Right cardiac atrium (tissue), 5 donors: Measurements from ENCODE around the gene COG1. TPM values are rescaled to one million over a fixed set of nuclear protein-coding genes. Genes with fewer than 3 reads are reported as not detected.

ENCODE experiments used
- ATAC-seq, 2 donors: fragments of 200-7000 bp; cut with Tn5 transposase; one replicate each; pipeline versions ENCODE4 v1.8.0 to v1.9.1; 2020; ENCODE audit warnings: moderate library complexity in 2 of 2, mild to moderate bottlenecking in 1 of 2
- DNase-seq, 3 donors: peaks; one replicate each; pipeline ENCODE4 v3.0.0-alpha.2; 2020
- H3K27ac ChIP-seq: one replicate; pipeline ENCODE4 v1.5.1; 2013; ENCODE audit warnings: mild to moderate bottlenecking, low read length, control low read depth, moderate library complexity
- H3K27me3 ChIP-seq: one replicate; pipeline ENCODE4 v1.6.1; 2013; ENCODE audit not compliant: control insufficient read depth, insufficient read depth
- H3K4me1 ChIP-seq: one replicate; pipeline ENCODE4 v1.6.1; 2013; ENCODE audit warnings: low read length; ENCODE audit not compliant: control insufficient read depth, insufficient read depth
- H3K4me3 ChIP-seq: one replicate; pipeline ENCODE4 v1.5.1; 2013; ENCODE audit warnings: low read length, control low read depth
- H3K9me3 ChIP-seq: one replicate; pipeline ENCODE4 v1.6.1; 2013; ENCODE audit warnings: low read length; ENCODE audit not compliant: control insufficient read depth
- WGBS: extraction: QIAGEN DNeasy Blood & Tissue Kit; methylation state at CpG from one replicate; pipeline ENCODE4 v1.1.7; 2013; 5-methylcytosine and 5-hydroxymethylcytosine counted together
- intact Hi-C, 4 donors: fragments of 100-400 bp; cut with DNase I; formaldehyde crosslinking; loops; one replicate each; pipeline versions ENCODE4 v1.11.0 to v1.14.0; 2022 to 2023
- polyA plus RNA-seq: library from polyadenylated mRNA; stranded (reverse); fragments of 200-250 nt; gene quantifications from one replicate; pipeline ENCODE4 v1.2.3, GENCODE V29; 2013
- total RNA-seq, 4 donors: library from RNA; stranded (reverse); fragmentation: NEBNext Ultra II Directional; extraction: Animal tissue kit (Norgen Biotek cat#: 25700); gene quantifications; one replicate each; pipeline ENCODE4 v1.2.1, GENCODE V29; 2021
- donor health status: healthy with polysubstance abuse.
- donor health status: DM: no; HTN: yes; CAD: no.
- donor health status: DM: no; HTN: no; CAD: no.
- donor health status: DM: no; HTN: yes; CAD: no; lungs with severe emphysema.
- donor health status: DM: yes; HTN: yes; CAD: no.

The COG1 gene
- total and polyA plus RNA-seq, 5 donors = 38.5 to 51.4 (median 43.2) TPM

DNA sequence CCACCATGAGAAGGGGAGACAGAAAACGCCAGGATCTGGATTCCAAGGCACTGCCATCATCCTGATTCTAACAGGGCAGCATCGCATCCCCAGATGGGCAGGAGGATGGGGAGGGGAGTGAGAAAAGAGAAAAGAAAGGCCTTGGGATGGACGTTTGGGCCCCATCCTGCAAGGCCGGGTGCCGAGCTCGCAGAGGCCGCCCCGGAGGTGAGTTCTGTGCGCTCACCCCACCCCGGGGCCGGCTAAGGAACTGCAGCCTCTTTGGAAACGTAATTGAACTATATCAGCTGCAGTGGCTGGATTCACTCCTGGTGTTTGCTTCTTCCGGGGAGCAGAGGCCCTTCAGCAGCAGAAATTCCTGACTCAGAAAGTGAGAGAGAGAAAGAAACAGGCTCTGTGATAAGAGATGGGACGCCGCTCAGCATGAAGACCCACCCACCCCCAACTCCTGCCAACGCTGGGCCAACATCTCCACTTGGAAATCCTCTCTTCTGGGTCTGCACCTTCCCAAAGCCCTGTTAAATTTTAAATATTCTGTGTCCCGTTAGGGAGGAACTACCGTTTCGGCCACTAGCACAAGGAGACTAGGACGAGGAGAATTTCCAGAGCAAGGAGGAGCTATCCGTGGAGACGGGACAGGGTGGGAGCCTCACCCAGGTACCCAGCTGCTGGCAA is 36.6 kb upstream of the COG1 start:
- Histone ChIP-seq H3K9me3 (no peaks in the 10 kb centered on the region), H3K4me3 (no peak overlapping the region), H3K4me1 (no peaks in the 10 kb centered on the region), H3K27me3 (no peaks in the 10 kb centered on the region), H3K27ac (no peak overlapping the region)
- DNase-seq (peak; percentile 72 to 91 (median 86)), ATAC-seq (peak; percentile 90 to 93)
- WGBS = 18% methylated on average over 22 of the region's 22 CpGs
- intact Hi-C loops = loop anchor here (5.0 to 10.0 kb wide), 4 partner anchors 169 to 432 kb away; no protein-coding TSS in a partner anchor

DNA sequence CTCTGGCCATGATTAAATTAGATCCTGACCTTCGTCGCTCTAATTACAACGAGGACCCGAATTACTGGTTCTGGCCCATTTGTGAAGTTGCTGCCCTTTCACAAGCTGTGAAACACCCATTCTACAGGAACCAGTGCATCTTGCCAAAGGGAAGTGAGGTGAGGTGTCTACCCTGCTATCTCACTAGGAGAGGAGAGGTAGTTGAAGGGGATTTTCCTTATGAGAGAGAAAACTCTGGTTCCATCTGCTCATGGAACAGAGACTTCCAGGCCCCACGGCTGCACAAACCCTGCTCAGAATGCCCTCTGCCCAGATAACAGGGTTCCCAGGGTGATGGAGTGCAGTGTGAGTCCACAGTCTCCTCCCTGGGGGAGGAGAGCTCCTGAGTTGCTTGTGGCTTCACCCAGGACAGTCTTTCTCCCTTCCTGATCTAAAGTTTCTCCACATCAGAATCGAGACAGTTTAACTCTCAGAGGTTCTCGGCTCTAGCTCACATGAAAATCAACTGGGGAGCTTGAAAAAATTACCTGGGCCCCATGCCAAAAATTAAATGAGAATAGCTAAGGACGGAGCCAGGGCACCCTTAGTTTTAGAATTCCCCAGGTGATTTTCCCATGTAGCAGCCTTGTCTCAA is 35.9 kb upstream of the COG1 start:
- H3K27ac ChIP-seq = no peak overlapping the region
- DNase-seq = no peak
- no peaks in the 10 kb centered on the region for H3K9me3 ChIP-seq
- no peaks in the 10 kb centered on the region for H3K4me1 ChIP-seq
- no peaks in the 10 kb centered on the region for H3K27me3 ChIP-seq
- peak in 1 of 2 donors; percentile 33 for ATAC-seq
- 53% methylated on average over 8 of the region's 8 CpGs for WGBS
- H3K4me3 ChIP-seq = no peak overlapping the region
- intact Hi-C loops = loop anchor here (5.0 to 10.0 kb wide), 4 partner anchors 170 to 432 kb away; no protein-coding TSS in a partner anchor

DNA sequence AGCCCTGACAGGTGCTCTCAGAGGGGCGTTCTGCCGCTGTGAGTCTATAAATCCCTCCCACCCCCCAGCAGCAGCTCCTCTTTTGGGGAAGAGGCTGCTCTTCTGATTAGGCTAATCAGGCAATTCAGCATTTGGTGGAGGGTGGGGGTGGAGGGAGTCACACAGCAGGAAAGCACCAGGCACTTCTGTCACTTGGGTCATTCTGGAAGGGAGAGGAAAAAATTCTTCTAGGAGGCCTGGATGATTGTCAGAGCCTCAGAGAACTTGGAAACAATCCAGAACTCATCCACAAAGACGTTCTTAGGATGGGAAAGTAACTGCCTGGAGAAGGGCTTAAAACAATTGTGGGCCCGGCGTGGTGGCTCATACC is 35.3 kb upstream of the COG1 start:
- no peaks in the 10 kb centered on the region for H3K9me3 ChIP-seq
- intact Hi-C loops = loop anchor here (5.0 to 10.0 kb wide), 4 partner anchors 170 to 433 kb away; no protein-coding TSS in a partner anchor
- H3K4me1 ChIP-seq = no peaks in the 10 kb centered on the region
- no peak for ATAC-seq
- no peaks in the 10 kb centered on the region for H3K27me3 ChIP-seq
- WGBS = 47% methylated on average over 5 of the region's 5 CpGs
- no peak for DNase-seq
- H3K4me3 ChIP-seq = no peak overlapping the region
- no peak overlapping the region for H3K27ac ChIP-seq

DNA sequence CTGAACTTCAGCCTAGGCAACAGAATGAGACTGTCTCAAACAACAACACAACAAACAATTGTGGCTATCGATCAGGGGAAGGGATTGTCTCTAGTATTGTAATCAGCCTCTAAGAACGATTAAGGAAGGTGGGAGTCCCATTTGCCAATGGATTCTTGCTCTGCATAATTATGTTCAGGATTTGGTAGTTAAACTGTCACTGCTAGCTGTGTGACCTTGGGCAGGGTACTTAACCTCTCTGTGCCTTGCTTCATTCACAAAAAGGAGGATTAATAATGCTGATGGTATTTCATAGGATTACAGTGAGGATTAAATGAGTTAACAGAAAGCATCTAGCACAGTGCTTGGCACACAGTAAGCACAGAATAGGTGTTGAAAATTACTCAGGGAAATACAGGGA is 34.7 kb upstream of the COG1 start:
- Histone ChIP-seq H3K4me3 (no peak overlapping the region), H3K27ac (no peak overlapping the region), H3K9me3 (no peaks in the 10 kb centered on the region), H3K4me1 (no peaks in the 10 kb centered on the region), H3K27me3 (no peaks in the 10 kb centered on the region)
- intact Hi-C loops = loop anchor here (5.0 to 10.0 kb wide), 4 partner anchors 171 to 433 kb away; no protein-coding TSS in a partner anchor
- no peak for DNase-seq
- WGBS = 80% methylated on average over 2 of the region's 2 CpGs
- ATAC-seq = no peak

DNA sequence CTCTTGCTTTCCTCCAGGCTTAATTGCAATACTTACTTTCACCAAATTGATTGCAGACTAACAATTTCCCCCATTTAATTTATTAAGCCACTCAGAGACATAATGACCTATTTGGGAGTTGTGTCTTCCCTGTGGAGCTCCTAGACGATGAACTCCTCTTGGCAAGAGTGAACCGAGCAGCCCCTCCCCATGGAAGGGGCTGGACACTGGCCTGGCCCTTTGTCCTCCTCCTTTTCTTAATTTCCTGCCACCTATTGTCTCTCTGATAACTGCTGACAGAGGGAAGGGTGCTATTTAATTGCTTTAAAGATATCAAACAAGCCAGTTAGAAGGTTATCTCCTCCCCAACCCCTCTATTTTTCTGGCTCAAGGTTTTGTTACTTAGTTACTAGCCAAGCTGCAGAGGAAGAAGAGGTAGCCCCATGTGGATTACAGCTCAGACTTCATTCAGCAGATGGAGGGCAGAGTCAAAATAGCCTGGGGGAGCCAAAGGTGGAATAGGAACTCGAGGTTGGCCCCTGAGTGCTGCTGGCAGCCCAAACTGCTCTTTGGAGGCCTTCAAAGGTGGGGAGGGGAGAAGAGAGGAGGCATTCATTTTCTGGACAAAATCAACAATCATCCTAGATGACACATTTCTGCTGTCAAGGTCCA is 31.8 kb upstream of the COG1 start:
- H3K9me3 ChIP-seq = no peaks in the 10 kb centered on the region
- H3K4me3 ChIP-seq = no peak overlapping the region
- no peak overlapping the region for H3K27ac ChIP-seq
- ATAC-seq (peak in 1 of 2 donors; percentile 25), DNase-seq (no peak)
- intact Hi-C loops = loop anchor here in 2 of 4 donors (10.0 kb wide), 2 partner anchors 176 to 436 kb away; no protein-coding TSS in a partner anchor
- H3K27me3 ChIP-seq = no peaks in the 10 kb centered on the region
- WGBS = 18% methylated on average over 3 of the region's 3 CpGs
- H3K4me1 ChIP-seq = peaks cover 3% of the 10 kb centered on the region

DNA sequence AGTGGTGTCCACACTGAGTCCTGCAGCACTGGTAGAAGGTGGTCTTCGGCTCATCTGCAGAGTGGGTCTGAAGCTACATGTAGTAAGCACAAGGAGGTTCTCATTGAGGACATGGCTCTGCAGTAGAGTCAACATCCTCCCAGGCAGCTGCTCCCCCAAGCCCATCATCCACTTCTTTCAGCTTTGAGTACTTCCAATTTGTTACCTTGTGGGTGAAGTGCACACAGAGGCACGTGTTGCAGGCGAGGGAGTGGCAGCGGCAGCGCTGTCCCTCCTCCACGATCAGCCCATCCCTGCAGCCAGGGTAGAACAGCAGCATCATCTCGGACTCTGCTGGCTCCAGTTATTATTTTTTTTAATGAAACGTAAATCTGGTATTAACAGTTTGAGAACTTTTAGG is 29.8 kb upstream of the COG1 start:
- 60% methylated on average over 8 of the region's 8 CpGs for WGBS
- no peaks in the 10 kb centered on the region for H3K27me3 ChIP-seq

DNA sequence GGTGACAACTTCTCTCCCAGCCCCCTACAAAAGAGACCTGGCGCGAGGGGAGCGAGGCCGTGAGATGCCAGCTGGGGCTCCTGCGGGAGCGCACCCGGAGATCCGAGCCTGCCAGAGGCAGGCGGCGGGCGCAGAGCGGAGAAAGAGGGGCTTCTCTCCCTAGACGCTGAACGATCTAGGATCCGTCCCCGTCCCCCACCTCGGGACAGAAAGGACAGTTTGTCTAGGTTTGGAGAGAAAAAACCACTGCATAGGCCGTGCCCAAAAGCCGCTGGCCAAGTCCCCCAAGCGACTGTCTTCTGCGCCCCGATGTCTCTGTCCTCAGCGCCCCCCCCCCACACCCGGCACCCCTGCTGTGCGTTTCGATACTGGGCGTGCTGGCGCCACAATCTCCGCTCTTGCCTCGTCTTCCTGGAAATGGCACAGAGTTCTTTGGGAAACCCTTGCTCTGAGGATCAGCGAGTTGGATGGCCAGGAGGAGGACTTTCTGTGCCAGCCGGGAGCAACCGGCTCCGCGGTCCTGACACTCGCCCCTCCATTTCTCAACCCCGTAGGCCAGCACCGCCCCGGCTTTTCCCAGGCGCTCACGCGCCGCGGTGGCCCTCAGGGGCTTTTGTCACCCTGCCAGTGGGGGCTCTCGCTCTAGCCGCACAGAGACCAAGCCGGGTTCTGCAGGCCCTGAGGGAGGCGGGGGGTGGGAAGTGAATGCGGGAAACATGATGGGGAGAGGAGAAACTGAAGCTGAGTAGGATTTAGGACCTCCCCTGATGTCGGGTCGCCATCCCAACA is 27.0 kb upstream of the COG1 start:
- ATAC-seq = peak in 1 of 2 donors; percentile 31
- Histone ChIP-seq H3K4me1 (peaks cover 3% of the 10 kb centered on the region), H3K27ac (no peak overlapping the region), H3K4me3 (peak overlapping the region; percentile 26), H3K27me3 (no peaks in the 10 kb centered on the region), H3K9me3 (no peaks in the 10 kb centered on the region)
- peak in 2 of 3 donors; percentile 52 to 63 for DNase-seq
- intact Hi-C loops = loop anchor here in 2 of 4 donors (10.0 kb wide), 2 partner anchors 181 to 441 kb away; no protein-coding TSS in a partner anchor
- under 1% methylated on average over 51 of the region's 51 CpGs for WGBS

More for the DNA sequence above, 29.8 kb upstream of the COG1 start:
- ATAC-seq (no peak), DNase-seq (no peak)
- Histone ChIP-seq H3K9me3 (no peaks in the 10 kb centered on the region), H3K27ac (no peak overlapping the region), H3K4me3 (no peak overlapping the region), H3K4me1 (peaks cover 3% of the 10 kb centered on the region)
- intact Hi-C loops = loop anchor here in 2 of 4 donors (10.0 kb wide), 2 partner anchors 178 to 438 kb away; no protein-coding TSS in a partner anchor

DNA sequence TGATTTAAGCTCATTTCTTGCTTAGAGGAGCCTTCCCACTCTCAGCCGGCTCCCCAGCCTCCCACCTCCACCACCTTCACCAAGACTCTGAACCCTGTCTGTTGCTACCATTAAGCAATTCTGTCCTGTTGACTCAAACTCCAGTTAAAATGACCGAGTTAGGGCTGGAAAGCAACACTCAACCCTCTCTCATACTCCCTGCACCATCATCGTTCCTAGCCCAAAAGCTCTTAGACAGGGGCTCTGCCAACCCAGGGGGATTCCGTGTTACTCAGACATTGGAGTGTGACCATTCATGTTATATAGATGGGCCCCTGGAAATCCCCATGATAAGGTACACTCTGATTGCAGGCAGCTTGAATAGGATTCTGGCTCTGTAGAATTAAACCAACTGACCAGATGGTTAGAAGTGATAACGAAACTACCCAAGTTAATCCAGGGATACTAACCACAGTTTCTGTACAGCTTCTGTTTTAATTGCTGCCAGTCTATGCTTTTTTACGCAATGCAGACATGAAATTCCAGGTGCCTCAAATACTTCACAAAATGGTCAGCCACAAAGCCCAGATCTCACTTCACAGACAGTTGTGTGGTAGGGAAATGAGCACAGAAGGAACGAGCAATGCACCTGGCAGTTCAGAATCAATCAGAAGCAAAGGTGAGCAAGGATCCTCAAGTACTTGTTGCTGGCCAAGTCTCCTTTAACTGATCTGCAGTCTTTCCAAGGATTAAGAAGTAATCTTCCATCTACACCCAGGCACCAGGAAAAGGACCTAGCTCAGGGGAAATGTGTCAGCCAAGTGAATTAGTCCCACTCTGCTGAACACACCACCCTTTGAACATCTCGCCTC is 25.9 kb upstream of the COG1 start:
- ATAC-seq (no peak), DNase-seq (no peak)
- Histone ChIP-seq H3K9me3 (no peaks in the 10 kb centered on the region), H3K27ac (no peak overlapping the region), H3K27me3 (no peaks in the 10 kb centered on the region), H3K4me3 (peak overlapping the region; percentile 26), H3K4me1 (peaks cover 3% of the 10 kb centered on the region)
- intact Hi-C loops = loop anchor here in 2 of 4 donors (10.0 kb wide), 2 partner anchors 182 to 442 kb away; no protein-coding TSS in a partner anchor
- 66% methylated on average over 8 of the region's 8 CpGs for WGBS

DNA sequence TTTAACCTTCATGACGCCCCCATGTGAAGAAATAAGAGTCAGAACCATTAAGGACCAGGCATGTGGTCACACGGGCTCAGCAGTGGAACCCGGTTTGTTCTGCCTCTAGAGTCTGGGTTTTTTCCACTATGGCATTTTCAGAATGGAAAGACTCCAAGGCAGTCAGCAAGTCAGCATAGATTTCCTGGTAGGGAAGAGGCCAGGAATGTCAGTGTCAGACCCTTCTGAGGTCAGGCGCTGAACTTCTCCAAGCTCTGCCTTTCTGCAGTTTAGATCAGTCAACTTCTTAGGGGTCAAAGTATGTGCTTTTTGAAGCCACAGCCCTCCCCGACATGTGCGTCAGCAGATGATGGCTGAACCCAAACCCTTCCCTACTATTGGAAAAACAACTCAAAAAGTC is 24.2 kb upstream of the COG1 start:
- WGBS = 86% methylated on average over 6 of the region's 6 CpGs
- intact Hi-C loops = loop anchor here in 2 of 4 donors (10.0 kb wide), 2 partner anchors 184 to 444 kb away; no protein-coding TSS in a partner anchor
- Histone ChIP-seq H3K4me1 (peaks cover 3% of the 10 kb centered on the region), H3K27me3 (no peaks in the 10 kb centered on the region), H3K4me3 (no peak overlapping the region), H3K9me3 (no peaks in the 10 kb centered on the region), H3K27ac (no peak overlapping the region)
- DNase-seq (no peak), ATAC-seq (no peak)
